Memory B cell (primary cell): Measurements from ENCODE around the gene CLNK.

Experiments used
- ATAC-seq: fragments of 150-1000 bp; cut with Tn5 transposase; 2 replicates; pipeline ENCODE4 v1.10.0; 2021; ENCODE audit warnings: low read depth, mild to moderate bottlenecking, moderate library complexity
- DNase-seq, 2 donors: peaks; one replicate each; pipeline ENCODE4 v3.0.0; 2022; ENCODE audit warnings: low spot score in 2 of 2
- H3K27ac Mint-ChIP-seq: one replicate; pipeline ENCODE4 v1.8.0; 2022; ENCODE audit warnings: mild to moderate bottlenecking, moderate library complexity, mixed read lengths
- H3K27me3 Mint-ChIP-seq: one replicate; pipeline ENCODE4 v1.8.0; 2022; ENCODE audit warnings: mixed read lengths
- H3K36me3 Mint-ChIP-seq: one replicate; pipeline ENCODE4 v1.8.0; 2022; ENCODE audit warnings: mild to moderate bottlenecking, mixed read lengths
- H3K4me1 Mint-ChIP-seq: one replicate; pipeline ENCODE4 v1.8.0; 2022; ENCODE audit warnings: mixed read lengths
- H3K4me3 Mint-ChIP-seq: one replicate; pipeline ENCODE4 v1.8.0; 2022; ENCODE audit warnings: mild to moderate bottlenecking, moderate library complexity, mixed read lengths
- H3K9me3 Mint-ChIP-seq: one replicate; pipeline ENCODE4 v1.8.0; 2022; ENCODE audit warnings: mixed read lengths

The CLNK gene

GRCh38 chr4:10605746-10606482 lies 78.7 kb downstream of the CLNK start:
- no peak overlapping the region for H3K27ac Mint-ChIP-seq
- H3K36me3 Mint-ChIP-seq: peaks cover 6% of the 10 kb centered on the region
- DNase-seq (no peak), ATAC-seq (no peak)
- H3K9me3 Mint-ChIP-seq: no peaks in the 10 kb centered on the region
- no peak overlapping the region for H3K4me3 Mint-ChIP-seq
- peaks cover 3% of the 10 kb centered on the region for H3K4me1 Mint-ChIP-seq
- H3K27me3 Mint-ChIP-seq: no peaks in the 10 kb centered on the region

- Mint-ChIP-seq H3K27ac (no peak overlapping the region), H3K36me3 (peaks cover 6% of the 10 kb centered on the region)
- DNase-seq: no peak
Observed at GRCh38 chr4:10605031-10605430, 79.5 kb downstream of the CLNK start.

GRCh38 chr4:10599574-10599973 lies 85.0 kb downstream of the CLNK start:
- Mint-ChIP-seq H3K36me3 (peaks cover 6% of the 10 kb centered on the region), H3K27me3 (no peaks in the 10 kb centered on the region), H3K9me3 (no peaks in the 10 kb centered on the region), H3K27ac (no peak overlapping the region), H3K4me3 (no peak overlapping the region), H3K4me1 (peaks cover 12% of the 10 kb centered on the region)
- ATAC-seq (peak; percentile 39), DNase-seq (no peak)

More at GRCh38 chr4:10605031-10605430, 79.5 kb downstream of the CLNK start:
- H3K9me3 Mint-ChIP-seq: no peaks in the 10 kb centered on the region
- H3K27me3 Mint-ChIP-seq: no peaks in the 10 kb centered on the region
- H3K4me1 Mint-ChIP-seq: peaks cover 5% of the 10 kb centered on the region
- ATAC-seq: no peak
- no peak overlapping the region for H3K4me3 Mint-ChIP-seq

- DNase-seq: no peak
Observed at GRCh38 chr4:10598829-10599228, 85.7 kb downstream of the CLNK start.

GRCh38 chr4:10596586-10597290 lies 87.8 kb downstream of the CLNK start:
- Mint-ChIP-seq H3K36me3 (no peaks in the 10 kb centered on the region), H3K9me3 (no peaks in the 10 kb centered on the region), H3K4me3 (no peak overlapping the region), H3K4me1 (peaks cover 12% of the 10 kb centered on the region), H3K27ac (no peak overlapping the region), H3K27me3 (no peaks in the 10 kb centered on the region)
- ATAC-seq: no peak
- DNase-seq: no peak

More at GRCh38 chr4:10598829-10599228, 85.7 kb downstream of the CLNK start:
- Mint-ChIP-seq H3K4me1 (peaks cover 12% of the 10 kb centered on the region), H3K36me3 (peaks cover 6% of the 10 kb centered on the region), H3K27ac (no peak overlapping the region), H3K4me3 (no peak overlapping the region), H3K9me3 (no peaks in the 10 kb centered on the region), H3K27me3 (no peaks in the 10 kb centered on the region)
- no peak for ATAC-seq

- Mint-ChIP-seq H3K36me3 (no peaks in the 10 kb centered on the region), H3K4me3 (no peak overlapping the region), H3K27ac (no peak overlapping the region), H3K9me3 (no peaks in the 10 kb centered on the region), H3K27me3 (no peaks in the 10 kb centered on the region), H3K4me1 (peaks cover 3% of the 10 kb centered on the region)
- DNase-seq (no peak), ATAC-seq (no peak)
Observed at GRCh38 chr4:10593130-10593529, 91.4 kb downstream of the CLNK start.

- Mint-ChIP-seq H3K27ac (no peak overlapping the region), H3K4me1 (peaks cover 3% of the 10 kb centered on the region), H3K4me3 (no peak overlapping the region)
Observed at GRCh38 chr4:10590896-10591295, 93.7 kb downstream of the CLNK start.

GRCh38 chr4:10589799-10590198 lies 94.8 kb downstream of the CLNK start:
- H3K4me1 Mint-ChIP-seq: peaks cover 3% of the 10 kb centered on the region
- H3K27me3 Mint-ChIP-seq: no peaks in the 10 kb centered on the region
- no peak overlapping the region for H3K4me3 Mint-ChIP-seq
- no peak for ATAC-seq
- no peaks in the 10 kb centered on the region for H3K36me3 Mint-ChIP-seq
- no peak overlapping the region for H3K27ac Mint-ChIP-seq
- no peak for DNase-seq
- no peaks in the 10 kb centered on the region for H3K9me3 Mint-ChIP-seq

More at GRCh38 chr4:10590896-10591295, 93.7 kb downstream of the CLNK start:
- no peaks in the 10 kb centered on the region for H3K36me3 Mint-ChIP-seq
- H3K9me3 Mint-ChIP-seq: no peaks in the 10 kb centered on the region
- ATAC-seq: no peak
- no peak for DNase-seq
- H3K27me3 Mint-ChIP-seq: no peaks in the 10 kb centered on the region

- ATAC-seq (no peak), DNase-seq (no peak)
- H3K36me3 Mint-ChIP-seq: no peaks in the 10 kb centered on the region
- no peaks in the 10 kb centered on the region for H3K9me3 Mint-ChIP-seq
- no peak overlapping the region for H3K4me3 Mint-ChIP-seq
- no peaks in the 10 kb centered on the region for H3K27me3 Mint-ChIP-seq
- H3K4me1 Mint-ChIP-seq: peaks cover 6% of the 10 kb centered on the region
- no peak overlapping the region for H3K27ac Mint-ChIP-seq
Observed at GRCh38 chr4:10589321-10589720, 95.2 kb downstream of the CLNK start.

- Mint-ChIP-seq H3K4me1 (peaks cover 19% of the 10 kb centered on the region), H3K9me3 (no peaks in the 10 kb centered on the region), H3K27me3 (no peaks in the 10 kb centered on the region), H3K4me3 (no peak overlapping the region), H3K36me3 (no peaks in the 10 kb centered on the region), H3K27ac (no peak overlapping the region)
- DNase-seq (no peak), ATAC-seq (no peak)
Observed at GRCh38 chr4:10587697-10588096, 96.9 kb downstream of the CLNK start.

GRCh38 chr4:10587296-10587695 lies 97.3 kb downstream of the CLNK start:
- Mint-ChIP-seq H3K36me3 (no peaks in the 10 kb centered on the region), H3K27ac (no peak overlapping the region), H3K27me3 (no peaks in the 10 kb centered on the region), H3K4me3 (no peak overlapping the region), H3K9me3 (no peaks in the 10 kb centered on the region), H3K4me1 (peaks cover 19% of the 10 kb centered on the region)
- ATAC-seq: no peak
- DNase-seq: no peak

GRCh38 chr4:10584042-10584441 lies 100.5 kb downstream of the CLNK start:
- Mint-ChIP-seq H3K4me1 (peaks cover 17% of the 10 kb centered on the region), H3K4me3 (no peak overlapping the region), H3K27ac (no peak overlapping the region), H3K36me3 (no peaks in the 10 kb centered on the region), H3K9me3 (no peaks in the 10 kb centered on the region), H3K27me3 (no peaks in the 10 kb centered on the region)
- no peak for ATAC-seq
- DNase-seq: no peak

- H3K4me1 Mint-ChIP-seq: peaks cover 17% of the 10 kb centered on the region
- H3K36me3 Mint-ChIP-seq: no peaks in the 10 kb centered on the region
- no peaks in the 10 kb centered on the region for H3K27me3 Mint-ChIP-seq
- H3K27ac Mint-ChIP-seq: peak overlapping the region; percentile 43
- no peak overlapping the region for H3K4me3 Mint-ChIP-seq
- DNase-seq (no peak), ATAC-seq (no peak)
- H3K9me3 Mint-ChIP-seq: no peaks in the 10 kb centered on the region
Observed at GRCh38 chr4:10582951-10583350, 101.6 kb downstream of the CLNK start.

GRCh38 chr4:10582059-10582686 lies 102.4 kb downstream of the CLNK start:
- DNase-seq: peak; percentile 25 to 26
- Mint-ChIP-seq H3K27ac (no peak overlapping the region), H3K27me3 (no peaks in the 10 kb centered on the region)

More at GRCh38 chr4:10582059-10582686, 102.4 kb downstream of the CLNK start:
- H3K4me1 Mint-ChIP-seq: peaks cover 21% of the 10 kb centered on the region
- ATAC-seq: no peak
- no peaks in the 10 kb centered on the region for H3K36me3 Mint-ChIP-seq
- no peaks in the 10 kb centered on the region for H3K9me3 Mint-ChIP-seq
- H3K4me3 Mint-ChIP-seq: no peak overlapping the region
